NCI-H2171 treated with DMSO at 0.1 percent for 48 hours (cell line): Measurements from ENCODE around the gene TLNRD1.
"Not testable (repeated sequence)": the region's sequence is repeated elsewhere in the genome, so short reads cannot be mapped to it uniquely, and the experiment has no call there.

Experiments used
- DNase-seq: peaks from one replicate; lab custom pipeline; 2025; lab: John Stamatoyannopoulos, UW

TLNRD1 gene

DNA sequence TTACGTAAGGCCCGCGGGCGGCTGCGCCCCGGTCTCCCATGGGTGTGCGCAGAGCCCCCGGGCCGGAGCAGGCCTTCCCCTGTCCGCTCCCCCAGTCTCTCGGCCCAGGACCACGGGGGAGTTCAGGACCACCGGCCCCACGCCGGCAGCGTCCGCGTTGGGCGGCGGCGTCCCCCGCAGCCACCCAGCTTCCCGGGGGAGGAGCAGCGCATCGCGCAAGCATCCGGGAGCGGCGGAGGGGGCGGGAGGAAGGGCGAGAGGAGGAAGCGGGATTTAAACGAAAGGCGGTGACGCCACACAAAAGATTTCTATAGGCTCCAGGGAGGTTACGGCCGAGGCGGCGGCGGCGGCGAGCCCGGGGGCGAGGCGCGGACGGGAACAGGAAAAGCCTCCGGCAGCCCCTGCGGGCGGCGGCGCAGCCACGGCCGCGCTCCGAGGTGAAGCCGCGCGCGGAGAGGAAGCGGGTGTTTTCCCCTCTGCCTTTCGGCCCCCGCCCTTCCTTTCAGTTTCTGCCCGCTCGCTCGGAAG lies at the start of gene TLNRD1:
Gene TLNRD1, plus strand, starts transcription at position 300 of the 528 bp plus-strand sequence. CDS start 1,349 bp downstream, outside the sequence.
- DNase-seq, result peak; percentile 86

GRCh38 chr15:80951941-80952340 lies 48.8 kb upstream of the TLNRD1 start:
- DNase-seq, result no peak

- DNase-seq, result no peak
Measured at GRCh38 chr15:80953001-80953952, 47.4 kb upstream of the TLNRD1 start.

DNA sequence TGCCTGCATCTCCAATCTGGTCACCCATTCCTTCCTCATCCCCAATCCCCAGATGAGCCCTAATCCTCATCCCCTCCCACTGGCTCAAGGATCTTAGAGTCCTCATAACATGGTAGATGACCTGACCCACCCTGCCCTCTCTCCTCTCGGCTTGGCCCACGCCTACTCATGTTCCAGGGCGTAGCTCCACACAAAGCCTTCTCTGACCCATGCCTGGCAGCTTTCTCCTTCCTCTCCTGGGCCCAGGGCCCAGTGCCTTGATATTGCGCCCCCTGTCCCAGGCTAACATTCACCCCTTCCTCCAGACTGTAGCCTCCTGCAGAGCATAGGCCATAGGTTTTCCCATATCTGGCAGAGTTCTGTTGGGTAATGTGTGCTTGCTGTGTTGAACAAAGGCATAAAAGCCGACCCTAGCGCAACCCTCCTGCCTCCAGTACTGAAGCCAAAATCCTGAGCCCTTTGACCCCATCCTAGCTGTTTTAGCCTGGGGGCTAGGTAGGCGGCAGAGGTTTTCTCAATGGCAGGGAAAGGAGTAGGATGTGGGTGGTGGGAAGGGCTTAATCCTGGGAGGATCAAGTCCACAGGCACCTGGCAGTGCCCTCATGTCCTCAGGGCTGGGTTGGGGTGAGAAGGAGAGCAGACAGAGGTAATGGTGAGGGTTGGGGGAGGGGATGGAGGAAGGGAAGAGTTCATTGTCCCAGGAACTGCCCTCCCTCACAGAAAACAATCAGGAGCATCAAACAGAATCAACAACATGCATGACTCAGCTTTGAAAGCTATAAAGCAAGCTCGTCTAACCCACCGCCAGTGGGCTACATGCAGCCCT lies 46.6 kb upstream of the TLNRD1 start:
- DNase-seq, result no peak

DNA sequence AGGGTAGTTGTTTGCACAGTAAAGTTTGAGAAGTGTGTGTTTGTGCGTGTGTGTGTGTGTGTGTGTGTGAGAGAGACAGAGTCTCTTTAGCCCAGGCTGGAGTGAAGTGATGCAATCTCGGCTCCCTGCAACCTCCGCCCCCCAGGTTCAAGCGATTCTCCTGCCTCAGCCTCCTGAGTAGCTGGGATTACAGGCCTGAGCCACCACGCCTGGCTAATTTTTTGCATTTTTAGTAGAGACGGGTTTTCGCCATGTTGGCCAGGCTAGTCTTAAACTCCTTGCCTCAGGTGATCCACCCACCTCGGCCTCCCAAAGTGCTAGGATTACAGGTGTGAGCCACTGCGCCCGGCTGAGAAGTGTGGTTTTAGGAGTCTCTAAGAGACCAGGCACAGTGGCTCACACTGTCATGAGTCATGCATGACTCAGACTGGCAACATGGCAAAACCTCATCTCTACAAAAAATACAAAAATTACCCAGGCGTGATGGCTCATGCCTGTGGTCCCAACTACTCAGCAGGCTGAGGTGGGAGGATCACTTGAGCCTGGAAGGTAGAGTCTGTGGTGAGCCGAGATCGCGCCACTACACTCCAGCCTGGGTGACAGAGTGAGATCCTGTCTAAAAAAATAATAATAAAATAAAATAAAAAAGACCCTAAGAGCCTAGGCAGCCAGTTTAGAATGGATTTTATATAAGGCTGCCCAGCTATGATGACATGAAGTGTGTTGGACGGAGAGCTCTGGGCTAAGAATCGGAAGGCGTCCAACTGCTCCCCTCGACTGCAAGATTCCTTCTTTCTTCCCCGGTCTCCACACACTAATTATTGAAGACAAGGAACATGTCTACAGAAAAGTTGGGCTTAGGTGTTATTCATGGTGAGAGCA lies 44.9 kb upstream of the TLNRD1 start:
- DNase-seq, result not testable (repeated sequence)

DNA sequence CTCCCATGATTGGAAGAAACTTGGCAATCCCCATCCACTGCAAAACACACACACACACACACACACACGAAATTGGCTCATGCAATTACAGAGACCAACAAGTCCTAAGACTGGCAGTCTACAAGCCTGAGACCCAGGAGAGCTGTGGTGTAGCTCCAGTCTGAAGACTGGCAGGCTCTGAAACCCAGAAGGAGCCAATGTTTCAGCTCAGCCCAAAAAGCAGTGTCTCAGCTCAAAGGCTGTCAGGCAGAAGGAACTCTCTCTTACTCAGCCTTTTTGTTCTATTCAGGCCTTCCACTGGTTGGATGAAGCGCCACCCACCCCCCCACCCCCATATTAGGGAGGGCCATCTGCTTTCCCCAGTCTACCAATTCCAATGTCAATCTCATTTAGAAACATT lies 43.2 kb upstream of the TLNRD1 start:
- DNase-seq, result peak; percentile 27

- DNase-seq, result no peak
Measured at GRCh38 chr15:80957976-80958375, 42.7 kb upstream of the TLNRD1 start.

GRCh38 chr15:80958818-80959495 lies 41.8 kb upstream of the TLNRD1 start:
- no peak for DNase-seq

DNA sequence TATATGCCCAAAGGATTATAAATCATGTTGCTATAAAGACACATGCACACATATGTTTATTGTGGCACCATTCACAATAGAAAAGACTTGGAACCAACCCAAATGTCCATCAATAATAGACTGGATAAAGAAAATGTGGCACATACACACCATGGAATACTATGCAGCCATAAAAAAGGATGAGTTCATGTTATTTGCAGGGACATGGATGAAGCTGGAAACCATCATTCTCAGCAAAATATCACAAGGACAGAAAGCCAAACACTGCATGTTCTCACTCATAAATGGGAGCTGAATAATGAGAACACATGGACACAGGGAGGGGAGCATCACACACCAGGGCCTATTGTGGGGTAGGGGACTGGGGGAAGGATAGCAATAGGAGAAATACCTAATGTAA lies 35.3 kb upstream of the TLNRD1 start:
- DNase-seq, result not testable (repeated sequence)

DNA sequence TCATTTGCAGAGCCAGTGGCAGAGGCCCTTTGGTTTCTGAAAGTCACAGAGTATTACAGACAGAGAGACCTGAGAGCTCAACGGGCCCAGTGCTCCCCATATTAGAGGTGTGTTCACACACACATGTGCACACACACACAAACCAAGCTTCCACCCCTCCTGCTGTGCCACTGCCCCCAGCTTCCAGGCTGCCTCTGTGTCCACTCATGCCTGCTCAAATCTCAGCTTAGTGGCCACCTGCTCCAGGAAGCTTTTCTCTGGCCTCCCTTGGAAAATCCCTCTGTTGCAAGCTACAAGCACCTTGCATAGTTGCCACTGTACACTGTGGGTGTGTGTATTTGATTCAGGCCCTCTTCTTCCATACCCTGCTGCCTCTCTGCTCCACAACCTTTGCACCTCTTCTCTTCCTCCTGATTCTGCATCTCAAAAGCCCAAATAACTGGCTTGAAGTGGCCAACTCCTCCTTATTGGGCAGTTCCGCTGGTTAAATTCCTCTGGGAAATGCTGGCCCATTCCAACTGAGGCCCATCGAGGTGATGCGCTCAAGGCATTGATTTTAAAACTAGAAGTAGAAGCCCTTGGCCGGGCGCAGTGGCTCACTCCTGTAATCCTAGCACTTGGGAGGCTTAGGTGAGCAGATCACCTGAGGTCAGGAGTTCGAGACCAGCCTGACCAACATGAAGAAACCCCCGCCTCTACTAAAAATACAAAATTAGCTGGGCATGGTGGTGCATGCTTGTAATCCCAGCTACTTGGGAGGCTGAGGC lies 34.1 kb upstream of the TLNRD1 start:
- DNase-seq, result no peak

DNA sequence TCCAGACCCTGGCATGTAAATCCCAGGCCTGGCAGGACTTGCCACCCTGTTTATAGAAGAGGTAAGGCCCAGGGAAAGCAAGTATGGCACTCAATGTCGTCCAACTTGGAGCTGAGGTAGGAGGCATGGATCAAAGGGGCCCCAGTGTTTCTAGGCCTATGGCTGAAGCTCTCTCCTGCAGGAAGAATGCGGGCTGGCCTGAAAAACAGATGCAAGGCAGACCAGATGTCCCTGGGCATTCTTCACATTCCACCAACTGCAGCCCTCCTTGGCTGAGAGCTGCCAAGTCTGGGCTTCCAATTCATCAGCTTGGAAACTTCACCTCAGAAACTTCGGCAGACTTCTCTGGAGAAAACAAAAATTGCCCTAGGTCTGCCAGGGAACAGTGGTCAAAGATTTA lies 33.3 kb upstream of the TLNRD1 start:
- no peak for DNase-seq

- DNase-seq, result no peak
Measured at GRCh38 chr15:80967991-80968510, 32.7 kb upstream of the TLNRD1 start.

- DNase-seq, result no peak
Measured at GRCh38 chr15:80969316-80969715, 31.4 kb upstream of the TLNRD1 start.

GRCh38 chr15:80970018-80970657 lies 30.6 kb upstream of the TLNRD1 start:
- DNase-seq, result peak; percentile 72

GRCh38 chr15:80970658-80971057 lies 30.1 kb upstream of the TLNRD1 start:
- no peak for DNase-seq

GRCh38 chr15:80971143-80971542 lies 29.6 kb upstream of the TLNRD1 start:
- no peak for DNase-seq

DNA sequence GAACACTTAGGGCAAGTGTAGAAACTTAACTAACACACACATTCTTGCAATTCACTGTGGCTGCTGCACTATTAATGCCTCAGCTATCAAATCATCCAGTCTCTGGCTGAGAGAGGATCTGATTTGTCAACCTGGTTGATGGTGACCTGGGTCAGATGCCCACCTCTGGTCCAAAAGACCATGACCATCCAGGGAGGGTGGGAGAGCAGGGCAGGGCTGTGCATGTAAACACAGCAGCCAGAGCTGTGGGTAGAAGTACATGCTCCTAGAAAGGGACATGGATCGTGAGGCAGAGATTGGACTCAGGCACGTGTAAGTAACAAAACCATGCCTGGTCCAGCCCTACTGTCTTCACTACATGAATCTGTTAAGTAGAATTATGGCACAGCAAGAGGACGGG lies 28.4 kb upstream of the TLNRD1 start:
- DNase-seq, result no peak

- no peak for DNase-seq
Measured at GRCh38 chr15:80974914-80975313, 25.8 kb upstream of the TLNRD1 start.

DNA sequence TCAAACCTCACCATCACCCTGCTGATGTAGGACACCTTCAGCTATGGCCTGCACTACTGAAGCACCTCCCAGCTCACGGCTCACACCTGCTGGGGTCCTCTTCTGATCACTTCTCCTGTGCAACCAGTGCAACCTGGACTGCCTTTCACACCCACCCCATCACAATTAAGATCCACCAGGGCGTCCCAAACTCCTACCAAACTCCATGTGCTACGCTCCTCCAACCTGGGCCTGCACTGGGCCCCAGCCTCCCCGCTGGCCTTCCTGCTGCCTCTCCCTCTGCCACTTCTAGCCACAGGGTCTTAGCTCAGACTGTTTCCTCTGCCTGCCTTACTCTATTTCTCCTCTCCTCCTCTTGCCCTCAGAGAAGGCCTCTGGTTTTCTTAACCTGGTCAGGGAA lies 23.9 kb upstream of the TLNRD1 start:
- no peak for DNase-seq
